Caco-2 (cell line): ENCODE data around the gene PNKD. TPM values are rescaled to one million over a fixed set of nuclear protein-coding genes. Genes with fewer than 3 reads are reported as not detected.

Source experiments
- BruUV-seq: library from RNA; stranded (reverse); fragments of 400-500 nt; replicated peaks from 2 replicates; lab custom pipeline; 2021; lab: Mats Ljungman, UMichigan
- CTCF ChIA-PET: fragments of 300-600 bp; sonication (Branson Sonifier 250); formaldehyde crosslinking; loops from one replicate; lab custom pipeline; 2022; ENCODE audit warnings: antibody characterized with exemption; lab: Charles Lee
- POLR2A ChIA-PET: fragments of 300-600 bp; sonication (Branson Sonifier 250); formaldehyde crosslinking; loops from one replicate; lab custom pipeline; 2022; ENCODE audit warnings: antibody characterized with exemption; lab: Charles Lee
- DNase-seq, 2 experiments: peaks; one replicate each; pipeline versions ENCODE4 v3.0.0 to v3.0.0-alpha.2; 2020 to 2022
- H3K27me3 ChIP-seq: replicated peaks from 2 replicates; pipeline ENCODE4 v1.6.0; 2011; ENCODE audit warnings: low read length; ENCODE audit not compliant: control insufficient read depth, insufficient read depth
- H3K36me3 ChIP-seq: 2 replicates; pipeline ENCODE4 v1.5.1; 2011; ENCODE audit warnings: low read length; ENCODE audit not compliant: control insufficient read depth, insufficient read depth
- H3K4me1 ChIP-seq: fragments of 250-450 bp; sonication (Bioruptor Pico); 2 replicates; pipeline ENCODE4 v1.5.1; 2020; ENCODE audit warnings: mild to moderate bottlenecking
- H3K4me3 ChIP-seq: 2 replicates; pipeline ENCODE4 v1.5.1; 2011; ENCODE audit warnings: low read depth, mild to moderate bottlenecking, control low read depth, low read length
- H3K9me3 ChIP-seq: fragments of 250-450 bp; sonication (Bioruptor Pico); 2 replicates; pipeline ENCODE4 v1.5.1; 2020; ENCODE audit warnings: mild to moderate bottlenecking, moderate library complexity
- H3K27ac Mint-ChIP-seq: one replicate; pipeline ENCODE4 v1.8.0; 2022; ENCODE audit warnings: mixed read lengths; ENCODE audit not compliant: unreplicated experiment
- H3K27me3 Mint-ChIP-seq: one replicate; pipeline ENCODE4 v1.8.0; 2022; ENCODE audit warnings: mixed read lengths; ENCODE audit not compliant: insufficient read depth, unreplicated experiment
- H3K36me3 Mint-ChIP-seq: one replicate; pipeline ENCODE4 v1.8.0; 2022; ENCODE audit warnings: mild to moderate bottlenecking, mixed read lengths; ENCODE audit not compliant: insufficient read depth, unreplicated experiment
- H3K4me1 Mint-ChIP-seq: one replicate; pipeline ENCODE4 v1.8.0; 2022; ENCODE audit warnings: low read depth, mixed read lengths; ENCODE audit not compliant: unreplicated experiment
- H3K4me3 Mint-ChIP-seq: one replicate; pipeline ENCODE4 v1.8.0; 2022; ENCODE audit warnings: mild to moderate bottlenecking, moderate library complexity, mixed read lengths; ENCODE audit not compliant: unreplicated experiment
- H3K9me3 Mint-ChIP-seq: one replicate; pipeline ENCODE4 v1.8.0; 2022; ENCODE audit warnings: mixed read lengths; ENCODE audit not compliant: unreplicated experiment
- intact Hi-C: fragments of 100-400 bp; cut with micrococcal nuclease; formaldehyde crosslinking; loops from one replicate; pipeline ENCODE4 v1.10.0; 2022; ENCODE audit not compliant: unreplicated experiment
- total RNA-seq: library from RNA; stranded (reverse); gene quantifications from 2 replicates; pipeline ENCODE4 v1.2.3, GENCODE V29; 2022
- TF ChIP-seq, protein P1 (sequence below), 2 experiments: fragments of 200-600 bp in 1 of 2; IDR thresholded peaks; 1 replicate in 1 of 2; 2 replicates in 1 of 2; pipeline versions ENCODE4 v1.5.1 to v1.8.0; 2011 to 2022; ENCODE audit warnings: antibody characterized with exemption in 1 of 2, control low read depth in 1 of 2, inconsistent platforms in 1 of 2, low read depth in 1 of 2, low read length in 1 of 2, mild to moderate bottlenecking in 1 of 2, moderate library complexity in 1 of 2; ENCODE audit not compliant: insufficient read depth in 1 of 2, severe bottlenecking in 1 of 2, unreplicated experiment in 1 of 2

Gene PNKD
- total RNA-seq, 1 experiment from 2014 or later, result 39.2 TPM

DNA sequence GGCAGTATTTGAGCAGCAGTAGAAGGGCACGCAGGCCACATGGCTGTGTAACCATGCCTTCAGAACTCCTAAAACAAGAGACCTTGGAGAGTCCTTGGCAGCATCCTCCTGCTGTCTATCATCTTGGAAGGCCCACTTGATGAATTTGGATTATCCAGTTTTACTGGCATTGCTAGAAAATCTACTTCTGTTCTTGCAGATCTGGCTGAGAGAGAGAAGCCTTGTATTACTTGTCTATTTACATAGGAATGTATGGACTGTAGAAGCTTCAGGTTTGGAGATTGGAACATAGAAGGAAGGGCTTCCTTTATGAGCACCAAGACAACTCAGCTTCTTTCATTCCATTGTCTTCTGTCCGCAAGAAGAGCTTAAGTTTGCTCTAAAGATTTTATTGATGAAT, 25.7 kb upstream of the PNKD start:
- H3K36me3 ChIP-seq, result peaks cover 8% of the 10 kb centered on the region
- TF ChIP-seq, protein P1, sequence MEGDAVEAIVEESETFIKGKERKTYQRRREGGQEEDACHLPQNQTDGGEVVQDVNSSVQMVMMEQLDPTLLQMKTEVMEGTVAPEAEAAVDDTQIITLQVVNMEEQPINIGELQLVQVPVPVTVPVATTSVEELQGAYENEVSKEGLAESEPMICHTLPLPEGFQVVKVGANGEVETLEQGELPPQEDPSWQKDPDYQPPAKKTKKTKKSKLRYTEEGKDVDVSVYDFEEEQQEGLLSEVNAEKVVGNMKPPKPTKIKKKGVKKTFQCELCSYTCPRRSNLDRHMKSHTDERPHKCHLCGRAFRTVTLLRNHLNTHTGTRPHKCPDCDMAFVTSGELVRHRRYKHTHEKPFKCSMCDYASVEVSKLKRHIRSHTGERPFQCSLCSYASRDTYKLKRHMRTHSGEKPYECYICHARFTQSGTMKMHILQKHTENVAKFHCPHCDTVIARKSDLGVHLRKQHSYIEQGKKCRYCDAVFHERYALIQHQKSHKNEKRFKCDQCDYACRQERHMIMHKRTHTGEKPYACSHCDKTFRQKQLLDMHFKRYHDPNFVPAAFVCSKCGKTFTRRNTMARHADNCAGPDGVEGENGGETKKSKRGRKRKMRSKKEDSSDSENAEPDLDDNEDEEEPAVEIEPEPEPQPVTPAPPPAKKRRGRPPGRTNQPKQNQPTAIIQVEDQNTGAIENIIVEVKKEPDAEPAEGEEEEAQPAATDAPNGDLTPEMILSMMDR (IDR thresholded peaks at IDR 0.05; ENCODE audit: insufficient read depth in 1 of 2, low read depth in 1 of 2, low read length in 1 of 2, severe bottlenecking in 1 of 2, unreplicated experiment in 1 of 2), result no peak
- Mint-ChIP-seq H3K4me1 (peaks cover 12% of the 10 kb centered on the region), H3K9me3 (no peaks in the 10 kb centered on the region), H3K27ac (no peak overlapping the region), H3K36me3 (peaks cover 98% of the 10 kb centered on the region), H3K27me3 (no peaks in the 10 kb centered on the region), H3K4me3 (no peak overlapping the region)
- intact Hi-C loops, result no loop called here
- no peak overlapping the region for H3K4me3 ChIP-seq
- CTCF ChIA-PET, result interaction anchor here (1.0 kb wide), 1 partner anchor 13 kb away, joined by 4 read pairs; no protein-coding TSS in a partner anchor
- POLR2A ChIA-PET, result no interaction called here
- no peaks in the 10 kb centered on the region for H3K9me3 ChIP-seq
- H3K27me3 ChIP-seq, result no peaks in the 10 kb centered on the region
- H3K4me1 ChIP-seq, result no peaks in the 10 kb centered on the region
- BruUV-seq, result no TSS peak
- no peak for DNase-seq

DNA sequence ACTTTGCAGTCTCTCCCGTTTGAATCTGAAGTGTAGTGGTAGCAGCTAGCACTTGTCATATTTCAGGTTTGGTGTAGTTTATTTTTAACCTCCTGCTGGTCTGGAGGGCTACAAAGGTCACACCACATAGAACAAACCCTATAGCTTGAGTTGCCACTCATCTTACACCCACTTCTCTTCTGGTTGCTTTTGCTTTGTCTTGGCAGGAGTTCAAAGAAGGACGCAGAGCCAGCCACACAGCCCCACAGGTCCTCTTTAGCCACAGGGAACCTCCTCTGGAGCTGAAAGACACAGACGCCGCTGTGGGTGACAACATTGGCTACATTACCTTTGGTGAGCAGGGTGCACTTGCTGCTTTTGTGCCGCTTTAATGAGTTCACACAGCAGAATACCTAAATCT, 25.1 kb upstream of the PNKD start:
- no peak overlapping the region for H3K4me3 Mint-ChIP-seq
- DNase-seq, result no peak
- H3K27me3 Mint-ChIP-seq, result no peaks in the 10 kb centered on the region
- H3K4me1 ChIP-seq, result no peaks in the 10 kb centered on the region
- H3K27ac Mint-ChIP-seq, result no peak overlapping the region
- H3K4me1 Mint-ChIP-seq, result peaks cover 12% of the 10 kb centered on the region
- peaks cover 8% of the 10 kb centered on the region for H3K36me3 ChIP-seq
- no peak overlapping the region for H3K4me3 ChIP-seq
- no peaks in the 10 kb centered on the region for H3K9me3 ChIP-seq
- no peaks in the 10 kb centered on the region for H3K27me3 ChIP-seq
- no peaks in the 10 kb centered on the region for H3K9me3 Mint-ChIP-seq
- intact Hi-C loops, result no loop called here
- POLR2A ChIA-PET, result no interaction called here
- TF ChIP-seq, protein P1 (IDR thresholded peaks at IDR 0.05; ENCODE audit: insufficient read depth in 1 of 2, low read depth in 1 of 2, low read length in 1 of 2, severe bottlenecking in 1 of 2, unreplicated experiment in 1 of 2), result no peak
- CTCF ChIA-PET, result interaction anchor here (1.0 kb wide), 1 partner anchor 12 kb away, joined by 4 read pairs; no protein-coding TSS in a partner anchor
- peaks cover 98% of the 10 kb centered on the region for H3K36me3 Mint-ChIP-seq
- BruUV-seq, result no TSS peak

DNA sequence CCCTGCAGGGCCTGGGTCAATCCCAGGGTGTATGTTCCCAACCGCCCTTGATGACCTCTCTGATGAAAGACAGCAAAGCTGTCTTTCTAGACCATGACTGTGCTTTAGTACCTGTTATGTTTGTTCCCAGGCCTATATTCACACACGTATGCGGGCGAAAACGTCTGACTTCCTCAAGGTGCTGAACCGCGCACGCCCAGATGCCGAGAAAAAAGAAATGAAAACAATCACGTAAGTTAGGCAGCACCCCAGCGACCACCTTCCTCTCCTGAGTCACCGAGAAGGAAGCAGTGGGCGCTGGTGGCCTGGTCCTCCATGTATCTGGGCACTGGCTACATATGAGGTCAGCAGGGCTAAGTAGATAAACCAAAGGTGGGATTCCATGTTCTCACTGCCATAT, 20.6 kb upstream of the PNKD start:
- no peaks in the 10 kb centered on the region for H3K27me3 Mint-ChIP-seq
- H3K4me1 Mint-ChIP-seq, result peaks cover 4% of the 10 kb centered on the region
- H3K4me3 ChIP-seq, result no peak overlapping the region
- no peak overlapping the region for H3K4me3 Mint-ChIP-seq
- intact Hi-C loops, result no loop called here
- no TSS peak for BruUV-seq
- peaks cover 98% of the 10 kb centered on the region for H3K36me3 Mint-ChIP-seq
- H3K27ac Mint-ChIP-seq, result no peak overlapping the region
- H3K27me3 ChIP-seq, result no peaks in the 10 kb centered on the region
- H3K36me3 ChIP-seq, result peaks cover 16% of the 10 kb centered on the region
- ChIA-PET POLR2A (no interaction called here), CTCF (no interaction called here)
- H3K9me3 ChIP-seq, result no peaks in the 10 kb centered on the region
- TF ChIP-seq, protein P1 (IDR thresholded peaks at IDR 0.05; ENCODE audit: insufficient read depth in 1 of 2, low read depth in 1 of 2, low read length in 1 of 2, severe bottlenecking in 1 of 2, unreplicated experiment in 1 of 2), result no peak
- no peaks in the 10 kb centered on the region for H3K4me1 ChIP-seq
- DNase-seq, result no peak
- no peaks in the 10 kb centered on the region for H3K9me3 Mint-ChIP-seq
